ENCODE results near the gene CFAP161.

DNA sequence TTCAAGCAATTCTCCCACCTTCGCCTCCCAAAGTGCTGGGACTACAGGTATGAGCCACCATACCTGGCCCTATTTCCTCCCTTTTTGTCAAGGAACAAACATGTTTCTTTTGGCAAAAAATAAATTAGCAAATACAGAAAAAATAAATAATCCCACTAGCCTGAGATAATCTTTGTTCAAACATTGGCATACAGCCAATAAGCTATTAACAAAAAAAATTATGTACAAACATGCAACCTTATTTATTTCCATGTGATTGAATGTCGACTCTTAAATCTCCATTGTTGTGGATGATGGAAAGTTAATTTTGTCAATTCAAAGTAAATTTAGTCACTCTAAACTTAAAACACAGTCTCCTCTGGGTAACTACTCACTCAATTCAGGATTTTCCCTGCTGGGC lies 44.3 kb downstream of the CFAP161 start:
- TF ChIP-seq POLR2A (IDR thresholded peaks at IDR 0.05; ENCODE audit: insufficient read depth in 1 of 2, low read depth in 2 of 2, low read length in 2 of 2) = no peak
- no peak for TF ChIP-seq CHD2 (IDR thresholded peaks at IDR 0.05; ENCODE audit: low read depth, low read length)
- TF ChIP-seq U2AF2 (IDR thresholded peaks at IDR 0.05; ENCODE audit: low read depth, low read length) = no peak
- TF ChIP-seq NR2F1 (CRISPR knock-in tag; IDR thresholded peaks at IDR 0.05) = no peak
- TF ChIP-seq ZBTB1 (CRISPR knock-in tag; IDR thresholded peaks at IDR 0.05; ENCODE audit: borderline replicate concordance) = no peak
- TF ChIP-seq NFYC (CRISPR knock-in tag; IDR thresholded peaks at IDR 0.05) = no peak
- TF ChIP-seq, protein P1, sequence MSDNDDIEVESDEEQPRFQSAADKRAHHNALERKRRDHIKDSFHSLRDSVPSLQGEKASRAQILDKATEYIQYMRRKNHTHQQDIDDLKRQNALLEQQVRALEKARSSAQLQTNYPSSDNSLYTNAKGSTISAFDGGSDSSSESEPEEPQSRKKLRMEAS (IDR thresholded peaks at IDR 0.05) = no peak
- TF ChIP-seq ASH2L (IDR thresholded peaks at IDR 0.05; ENCODE audit: insufficient read length, low read depth, low read length) = no peak
- TF ChIP-seq, protein P2, sequence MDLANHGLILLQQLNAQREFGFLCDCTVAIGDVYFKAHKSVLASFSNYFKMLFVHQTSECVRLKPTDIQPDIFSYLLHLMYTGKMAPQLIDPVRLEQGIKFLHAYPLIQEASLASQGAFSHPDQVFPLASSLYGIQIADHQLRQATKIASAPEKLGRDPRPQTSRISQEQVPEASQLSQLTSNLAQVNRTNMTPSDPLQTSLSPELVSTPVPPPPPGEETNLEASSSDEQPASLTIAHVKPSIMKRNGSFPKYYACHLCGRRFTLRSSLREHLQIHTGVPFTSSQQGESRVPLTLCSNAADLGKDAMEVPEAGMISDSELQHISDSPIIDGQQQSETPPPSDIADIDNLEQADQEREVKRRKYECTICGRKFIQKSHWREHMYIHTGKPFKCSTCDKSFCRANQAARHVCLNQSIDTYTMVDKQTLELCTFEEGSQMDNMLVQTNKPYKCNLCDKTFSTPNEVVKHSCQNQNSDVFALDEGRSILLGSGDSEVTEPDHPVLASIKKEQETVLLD (CRISPR knock-in tag; IDR thresholded peaks at IDR 0.05; ENCODE audit: low read depth) = no peak

All from HepG2 (cell line).